H9 (cell line): Measurements from ENCODE around the gene IL36RN. TPM values are rescaled to one million over a fixed set of nuclear protein-coding genes. Genes with fewer than 3 reads are reported as not detected.

Experiments
- DNase-seq: peaks from one replicate; pipeline ENCODE4 v3.0.0-alpha.2; 2017
- H2AFZ ChIP-seq: one replicate; pipeline ENCODE4 v1.6.1; 2013; ENCODE audit warnings: mild to moderate bottlenecking, low read length, control low read depth, moderate library complexity
- H2AK5ac ChIP-seq: 2 replicates; pipeline ENCODE4 v1.6.1; 2013; ENCODE audit warnings: low read length, control low read depth, mixed read lengths; ENCODE audit not compliant: insufficient read length
- H2BK120ac ChIP-seq: one replicate; pipeline ENCODE4 v1.6.1; 2013; ENCODE audit warnings: low read depth, mild to moderate bottlenecking, low read length, control low read depth, inconsistent platforms; ENCODE audit not compliant: poor library complexity, severe bottlenecking
- H2BK12ac ChIP-seq: 2 replicates; pipeline ENCODE4 v1.6.1; 2013; ENCODE audit warnings: low read length, control low read depth, mixed read lengths, low read depth; ENCODE audit not compliant: insufficient read length
- H2BK15ac ChIP-seq: 2 replicates; pipeline ENCODE4 v1.6.1; 2013; ENCODE audit warnings: low read depth, low read length, control low read depth
- H2BK20ac ChIP-seq: one replicate; pipeline ENCODE4 v1.6.1; 2013; ENCODE audit warnings: low read depth, mild to moderate bottlenecking, low read length, control low read depth, inconsistent platforms; ENCODE audit not compliant: poor library complexity, severe bottlenecking
- H2BK5ac ChIP-seq: 2 replicates; pipeline ENCODE4 v1.6.1; 2013; ENCODE audit warnings: low read length, control low read depth, mixed read lengths; ENCODE audit not compliant: insufficient read length
- H3K14ac ChIP-seq: 2 replicates; pipeline ENCODE4 v1.6.1; 2013; ENCODE audit warnings: low read length, control low read depth; ENCODE audit not compliant: insufficient read depth
- H3K18ac ChIP-seq: 2 replicates; pipeline ENCODE4 v1.6.1; 2013; ENCODE audit warnings: low read depth, mild to moderate bottlenecking, mixed read lengths, low read length, control low read depth; ENCODE audit not compliant: insufficient read length
- H3K23ac ChIP-seq: 2 replicates; pipeline ENCODE4 v1.6.1; 2013; ENCODE audit warnings: low read length, control low read depth, mixed read lengths, low read depth; ENCODE audit not compliant: insufficient read length
- H3K23me2 ChIP-seq: 2 replicates; pipeline ENCODE4 v1.6.1; 2013; ENCODE audit warnings: low read depth, mild to moderate bottlenecking, mixed read lengths, low read length, control low read depth; ENCODE audit not compliant: insufficient read length, poor library complexity, severe bottlenecking
- H3K27ac ChIP-seq: 2 replicates; pipeline ENCODE4 v1.5.1; 2013; ENCODE audit warnings: low read length, control low read depth, mixed read lengths, low read depth; ENCODE audit not compliant: insufficient read length
- H3K27me3 ChIP-seq: 2 replicates; pipeline ENCODE4 v1.6.1; 2013; ENCODE audit warnings: low read length, control low read depth, inconsistent platforms; ENCODE audit not compliant: insufficient read depth
- H3K4ac ChIP-seq: 2 replicates; pipeline ENCODE4 v1.6.1; 2013; ENCODE audit warnings: low read depth, mild to moderate bottlenecking, control low read depth, inconsistent platforms, low read length, moderate library complexity
- H3K4me1 ChIP-seq: 2 replicates; pipeline ENCODE4 v1.6.1; 2013; ENCODE audit warnings: low read length, control low read depth, inconsistent platforms; ENCODE audit not compliant: insufficient read depth
- H3K4me2 ChIP-seq: 2 replicates; pipeline ENCODE4 v1.6.1; 2013; ENCODE audit warnings: low read length, control low read depth, mixed read lengths; ENCODE audit not compliant: insufficient read length, insufficient read depth
- H3K56ac ChIP-seq: 2 replicates; pipeline ENCODE4 v1.6.1; 2013; ENCODE audit warnings: low read depth, mild to moderate bottlenecking, mixed read lengths, low read length, control low read depth; ENCODE audit not compliant: insufficient read length
- H3K79me1 ChIP-seq: 2 replicates; pipeline ENCODE4 v1.6.1; 2013; ENCODE audit warnings: low read depth, mild to moderate bottlenecking, moderate library complexity, low read length, control low read depth, inconsistent platforms; ENCODE audit not compliant: insufficient read depth, poor library complexity, severe bottlenecking
- H3K79me2 ChIP-seq: 2 replicates; pipeline ENCODE4 v1.6.1; 2013; ENCODE audit warnings: low read length, control low read depth, inconsistent platforms; ENCODE audit not compliant: insufficient read depth
- H3K9ac ChIP-seq: 2 replicates; pipeline ENCODE4 v1.6.1; 2013; ENCODE audit warnings: low read length, control low read depth, mixed read lengths; ENCODE audit not compliant: insufficient read length; ENCODE audit errors: extremely low read depth
- H3K9me3 ChIP-seq: one replicate; pipeline ENCODE4 v1.6.1; 2013; ENCODE audit warnings: low read depth, low read length, inconsistent platforms; ENCODE audit not compliant: control insufficient read depth
- H3T11ph ChIP-seq: one replicate; pipeline ENCODE4 v1.6.1; 2013; ENCODE audit warnings: mild to moderate bottlenecking, low read length, control low read depth, inconsistent platforms
- H4K20me1 ChIP-seq: one replicate; pipeline ENCODE4 v1.6.1; 2013; ENCODE audit not compliant: control insufficient read depth, insufficient read length, insufficient read depth
- H4K5ac ChIP-seq: 2 replicates; pipeline ENCODE4 v1.6.1; 2013; ENCODE audit warnings: low read depth, mild to moderate bottlenecking, mixed read lengths, low read length, control low read depth; ENCODE audit not compliant: insufficient read length
- H4K8ac ChIP-seq: replicated peaks from 2 replicates; pipeline ENCODE4 v1.6.1; 2013; ENCODE audit warnings: low read length, control low read depth, mixed read lengths, low read depth; ENCODE audit not compliant: insufficient read length
- H4K91ac ChIP-seq: 2 replicates; pipeline ENCODE4 v1.6.1; 2013; ENCODE audit warnings: low read depth, mild to moderate bottlenecking, moderate library complexity, mixed read lengths, low read length, control low read depth; ENCODE audit not compliant: insufficient read length
- H3K27ac Mint-ChIP-seq, 3 experiments: 2 replicates in 2 of 3; 3 replicates in 1 of 3; pipeline ENCODE4 v1.8.0; 2020 to 2021; ENCODE audit warnings: mixed read lengths in 3 of 3, mild to moderate bottlenecking in 1 of 3, moderate library complexity in 1 of 3
- H3K27me3 Mint-ChIP-seq: 2 replicates; pipeline ENCODE4 v1.8.0; 2021; ENCODE audit warnings: low read depth, mild to moderate bottlenecking, moderate library complexity, mixed read lengths
- H3K36me3 Mint-ChIP-seq, 3 experiments: 2 replicates in 2 of 3; 3 replicates in 1 of 3; pipeline ENCODE4 v1.8.0; 2020 to 2021; ENCODE audit warnings: low read depth in 3 of 3, mixed read lengths in 3 of 3; ENCODE audit not compliant: insufficient read depth in 1 of 3
- H3K4me1 Mint-ChIP-seq, 2 experiments: 2 replicates each; pipeline ENCODE4 v1.8.0; 2020; ENCODE audit warnings: mixed read lengths in 2 of 2
- H3K4me3 Mint-ChIP-seq, 2 experiments: 2 replicates in 1 of 2; 3 replicates in 1 of 2; pipeline ENCODE4 v1.8.0; 2020 to 2021; ENCODE audit warnings: mild to moderate bottlenecking in 2 of 2, mixed read lengths in 2 of 2, moderate library complexity in 1 of 2
- H3K9me3 Mint-ChIP-seq, 2 experiments: 2 replicates in 1 of 2; 3 replicates in 1 of 2; pipeline ENCODE4 v1.8.0; 2020; ENCODE audit warnings: mild to moderate bottlenecking in 2 of 2, mixed read lengths in 2 of 2, moderate library complexity in 1 of 2
- CTCF ChIP-seq: fragments of 200-600 bp; sonication (generic); conservative IDR thresholded peaks from 3 replicates; pipeline ENCODE4 v1.8.0; 2021; ENCODE audit warnings: antibody characterized with exemption, mild to moderate bottlenecking
- WGBS: extraction: QIAGEN DNeasy Blood & Tissue Kit; methylation state at CpG from one replicate; pipeline ENCODE4 v1.1.7; 2013; ENCODE audit warnings: missing lambda C conversion rate, low lambda C conversion rate, mixed read lengths; ENCODE audit not compliant: insufficient read length; ENCODE audit errors: extremely low coverage; 5-methylcytosine and 5-hydroxymethylcytosine counted together
- total RNA-seq: library from RNA; stranded (reverse); gene quantifications from 2 replicates; pipeline ENCODE4 v1.2.1, GENCODE V29; 2021

Gene IL36RN
- total RNA-seq, 1 experiment from 2014 or later: not detected

GRCh38 chr2:113014067-113014466, 44.9 kb upstream of the IL36RN start:
- H4K20me1 ChIP-seq: no peaks in the 10 kb centered on the region
- H3K18ac ChIP-seq: no peak overlapping the region
- H3K9me3 Mint-ChIP-seq: peaks cover 27 to 68% of the 10 kb centered on the region in 2 experiments
- H3K9ac ChIP-seq: no peak overlapping the region
- no peaks in the 10 kb centered on the region for H3K23me2 ChIP-seq
- H3K79me2 ChIP-seq: no peaks in the 10 kb centered on the region
- no peak overlapping the region for H2BK15ac ChIP-seq
- no peak overlapping the region for H2AK5ac ChIP-seq
- no peaks in the 10 kb centered on the region for H3K79me1 ChIP-seq
- no peaks in the 10 kb centered on the region for H3K4me1 Mint-ChIP-seq
- H3T11ph ChIP-seq: no peak overlapping the region
- no peaks in the 10 kb centered on the region for H3K4me1 ChIP-seq
- no peak overlapping the region for H3K27ac Mint-ChIP-seq
- H2BK12ac ChIP-seq: no peak overlapping the region
- H3K36me3 Mint-ChIP-seq: no peaks in the 10 kb centered on the region
- no peak overlapping the region for H3K4ac ChIP-seq
- no CpG with 5 or more reads among the region's 2 CpGs for WGBS
- H4K8ac ChIP-seq: no peak overlapping the region
- H4K5ac ChIP-seq: no peak overlapping the region
- H3K9me3 ChIP-seq: no peaks in the 10 kb centered on the region
- H2BK120ac ChIP-seq: no peak overlapping the region
- no peak for TF ChIP-seq CTCF
- H3K56ac ChIP-seq: no peak overlapping the region
- no peak overlapping the region for H3K14ac ChIP-seq
- peaks cover 46% of the 10 kb centered on the region for H3K27me3 Mint-ChIP-seq
- no peak for DNase-seq
- no peak overlapping the region for H2BK20ac ChIP-seq
- H3K4me3 Mint-ChIP-seq: no peak overlapping the region
- H2BK5ac ChIP-seq: no peak overlapping the region
- H3K27ac ChIP-seq: no peak overlapping the region
- H3K27me3 ChIP-seq: no peaks in the 10 kb centered on the region
- no peak overlapping the region for H3K4me2 ChIP-seq
- H4K91ac ChIP-seq: no peak overlapping the region
- H2AFZ ChIP-seq: no peak overlapping the region
- no peak overlapping the region for H3K23ac ChIP-seq
